GM12878 (cell line): ENCODE data around the gene EMP2. TPM values are rescaled to one million over a fixed set of nuclear protein-coding genes. Genes with fewer than 3 reads are reported as not detected.

ENCODE experiments used
- ATAC-seq: fragments of 200-7000 bp; cut with Tn5 transposase; 3 replicates; pipeline ENCODE4 v1.9.1; 2020; ENCODE audit warnings: mild to moderate bottlenecking, moderate library complexity
- BruUV-seq: library from RNA; stranded (reverse); fragments of 400-500 nt; replicated peaks from 2 replicates; lab custom pipeline; 2021; lab: Mats Ljungman, UMichigan
- CTCF ChIA-PET: fragments of 300-600 bp; sonication (Branson Sonifier 250); formaldehyde crosslinking; extraction: SDS; loops from one replicate; lab custom pipeline; 2021; ENCODE audit warnings: inconsistent platforms; lab: Yijun Ruan, JAX
- POLR2A ChIA-PET: fragments of 350-600 bp; formaldehyde crosslinking; extraction: SDS; loops from one replicate; lab custom pipeline; 2021; ENCODE audit warnings: inconsistent platforms; lab: Charles Lee
- RAD21 ChIA-PET: fragments of 300-600 bp; sonication (Branson Sonifier 250); formaldehyde crosslinking; loops from one replicate; lab custom pipeline; 2023; ENCODE audit warnings: antibody characterized with exemption; ENCODE audit not compliant: unreplicated experiment; lab: Charles Lee
- SMC1A ChIA-PET: fragments of 300-600 bp; sonication (Branson Sonifier 250); formaldehyde crosslinking; loops from one replicate; lab custom pipeline; 2023; ENCODE audit not compliant: unreplicated experiment, uncharacterized antibody; lab: Charles Lee
- DNase-seq: peaks from one replicate; pipeline ENCODE4 v3.0.0-alpha.2; 2011; ENCODE audit warnings: low read depth, low spot score
- FAIRE-seq: peaks from 3 replicates; lab custom pipeline; 2011; peaks lifted over from hg19 to GRCh38; lab: Jason Lieb, UNC
- H2AFZ ChIP-seq: 2 replicates; pipeline ENCODE4 v1.6.0; 2011; ENCODE audit warnings: low read depth, low read length, control low read depth; ENCODE audit not compliant: control insufficient read depth
- H3K27ac ChIP-seq: 2 replicates; pipeline ENCODE4 v1.5.1; 2011; ENCODE audit warnings: control low read depth; ENCODE audit not compliant: control insufficient read depth, insufficient read depth
- H3K27me3 ChIP-seq, 2 experiments: replicated peaks in 1 of 2; 2 replicates each; pipeline versions ENCODE4 v1.6.0 to v1.6.1; 2011; ENCODE audit warnings: low read length in 1 of 2; ENCODE audit not compliant: control insufficient read depth in 2 of 2, insufficient read depth in 2 of 2
- H3K36me3 ChIP-seq, 2 experiments: 2 replicates each; pipeline ENCODE4 v1.5.1; 2011; ENCODE audit warnings: low read length in 1 of 2; ENCODE audit not compliant: control insufficient read depth in 2 of 2, insufficient read depth in 2 of 2
- H3K4me1 ChIP-seq: 2 replicates; pipeline ENCODE4 v1.6.1; 2011; ENCODE audit warnings: mild to moderate bottlenecking, low read length, moderate library complexity, mixed read lengths; ENCODE audit not compliant: control insufficient read depth, insufficient read depth
- H3K4me2 ChIP-seq: 2 replicates; pipeline ENCODE4 v1.6.0; 2011; ENCODE audit warnings: control low read depth; ENCODE audit not compliant: control insufficient read depth, insufficient read depth
- H3K4me3 ChIP-seq: fragments of 200-600 bp; sonication (generic); 2 replicates; pipeline ENCODE4 v1.5.1; 2016
- H3K79me2 ChIP-seq: 2 replicates; pipeline ENCODE4 v1.6.0; 2011; ENCODE audit warnings: low read length; ENCODE audit not compliant: control insufficient read depth, insufficient read depth
- H3K9ac ChIP-seq: 2 replicates; pipeline ENCODE4 v1.8.0; 2011; ENCODE audit warnings: low read length, control low read depth, mixed read lengths; ENCODE audit not compliant: control insufficient read depth, insufficient read depth
- H3K9me3 ChIP-seq: replicated peaks from 3 replicates; pipeline ENCODE4 v1.5.1; 2011; ENCODE audit warnings: mild to moderate bottlenecking, low read length; ENCODE audit not compliant: control insufficient read depth, insufficient read depth
- H4K20me1 ChIP-seq: 2 replicates; pipeline ENCODE4 v1.6.0; 2011; ENCODE audit not compliant: control insufficient read depth, insufficient read depth
- CHD2 ChIP-seq: IDR thresholded peaks from 2 replicates; pipeline ENCODE4 v1.6.1; 2011; ENCODE audit warnings: low read depth, low read length, improper control_type of control experiment, borderline replicate concordance
- FOS ChIP-seq: IDR thresholded peaks from 3 replicates; pipeline ENCODE4 v1.6.1; 2011; ENCODE audit warnings: borderline replicate concordance; ENCODE audit not compliant: insufficient read length; ENCODE audit errors: extremely low read depth
- FOXM1 ChIP-seq: IDR thresholded peaks from 2 replicates; pipeline ENCODE4 v1.6.1; 2012; ENCODE audit warnings: low read depth, mild to moderate bottlenecking, inconsistent platforms, low read length, moderate library complexity
- HDAC6 ChIP-seq: fragments of 200-600 bp; sonication (generic); IDR thresholded peaks from one replicate; pipeline ENCODE4 v1.8.0; 2017; ENCODE audit warnings: antibody characterized with exemption; ENCODE audit not compliant: unreplicated experiment
- IRF3 ChIP-seq: fragments of 450-650 bp; IDR thresholded peaks from 2 replicates; pipeline ENCODE4 v1.6.1; 2014; ENCODE audit warnings: mild to moderate bottlenecking
- KDM1A ChIP-seq: fragments of 200-600 bp; sonication (generic); IDR thresholded peaks from 2 replicates; pipeline ENCODE4 v1.6.1; 2016; ENCODE audit warnings: borderline replicate concordance
- NKRF ChIP-seq: fragments of 450-650 bp; conservative IDR thresholded peaks from 2 replicates; pipeline ENCODE4 v1.6.1; 2017; ENCODE audit warnings: mild to moderate bottlenecking, moderate library complexity
- PKNOX1 ChIP-seq: fragments of 450-650 bp; IDR thresholded peaks from 2 replicates; pipeline ENCODE4 v1.6.1; 2016; ENCODE audit warnings: mild to moderate bottlenecking
- POLR2AphosphoS5 ChIP-seq: IDR thresholded peaks from 2 replicates; pipeline ENCODE4 v1.6.1; 2011; ENCODE audit warnings: mild to moderate bottlenecking, low read length, inconsistent platforms
- RCOR1 ChIP-seq: conservative IDR thresholded peaks from 2 replicates; pipeline ENCODE4 v1.6.1; 2012; ENCODE audit warnings: low read depth, low read length, improper control_type of control experiment
- ZBTB4 ChIP-seq: fragments of 450-650 bp; formaldehyde crosslinking; IDR thresholded peaks from 2 replicates; pipeline ENCODE4 v1.4.0; 2022; ENCODE audit warnings: mild to moderate bottlenecking, moderate library complexity
- WGBS: methylation state at CpG from one replicate; pipeline ENCODE4 v1.1.6; 2016; ENCODE audit warnings: low lambda C conversion rate; ENCODE audit not compliant: insufficient replicate concordance, insufficient coverage; ENCODE audit errors: missing lambda C conversion rate; 5-methylcytosine and 5-hydroxymethylcytosine counted together
- in situ Hi-C: fragments of 300-500 bp; cut with MboI; formaldehyde crosslinking; loops from 9 replicates; pipeline ENCODE4 v1.14.3; 2018; ENCODE audit warnings: mixed read lengths
- intact Hi-C: fragments of 100-400 bp; cut with micrococcal nuclease; formaldehyde crosslinking; loops from one replicate; pipeline ENCODE4 v1.14.2; 2022; ENCODE audit not compliant: unreplicated experiment
- polyA plus RNA-seq, 11 experiments: library from polyadenylated mRNA; depleted of rRNA in 4 of 11; unstranded in 6 of 11; stranded (reverse) in 5 of 11; fragments of >200 nt; fragmentation: Nextera tagmentation in 4 of 11; fragmentation: Illumina TruSeq in 1 of 11; extraction: Ambion mirVana in 4 of 11; extraction: Trizol in 1 of 11; gene quantifications; 1 replicate in 1 of 11; 2 replicates in 10 of 11; pipeline versions ENCODE4 v1.2.1 to v1.2.3, GENCODE V29; 2011 to 2016; ENCODE audit warnings: inconsistent platforms in 2 of 11, missing spikeins in 2 of 11, low read depth in 1 of 11
- total RNA-seq, 4 experiments: library from RNA; depleted of rRNA in 3 of 4; stranded (reverse); fragments of >200 nt in 3 of 4; fragmentation: Illumina TruSeq in 1 of 4; extraction: Trizol in 1 of 4; gene quantifications; 2 replicates each; pipeline versions ENCODE4 v1.2.1 to v1.2.3, GENCODE V29; 2013 to 2021

Gene EMP2
- total and polyA plus RNA-seq, 10 of the 15 experiments (the other 5 are each of a cell fraction or from before 2014, with no cell fraction given): 0.41 to 10.4 (median 3.8) TPM

GRCh38 chr16:10493276-10493675 lies 87.1 kb downstream of the EMP2 start:
- Histone ChIP-seq H3K4me2 (no peak overlapping the region), H3K4me3 (no peak overlapping the region), H3K36me3 (no peaks in the 10 kb centered on the region), H3K4me1 (no peaks in the 10 kb centered on the region), H3K79me2 (no peaks in the 10 kb centered on the region), H4K20me1 (no peaks in the 10 kb centered on the region), H2AFZ (no peak overlapping the region), H3K27me3 (no peaks in the 10 kb centered on the region), H3K9ac (no peak overlapping the region), H3K9me3 (peaks cover 3% of the 10 kb centered on the region; the same call in 2 of the 3 replicates), H3K27ac (no peak overlapping the region)
- intact Hi-C loops (no loop called here), in situ Hi-C loops (no loop called here)
- FAIRE-seq: no peak
- no peak for DNase-seq
- POLR2A ChIA-PET: no interaction called here
- RAD21 ChIA-PET: interaction anchor here (1.0 to 1.1 kb wide), 2 partner anchors 196 to 236 kb away, joined by 3 read pairs; no protein-coding TSS in a partner anchor
- WGBS: 68% methylated on average over 8 of the region's 8 CpGs
- CTCF ChIA-PET: interaction anchor here (0.6 to 1.9 kb wide), 3 partner anchors 17 to 239 kb away, joined by 3 to 6 read pairs (median 4); no protein-coding TSS in a partner anchor
- TF ChIP-seq NKRF (no peak), CHD2 (no peak), PKNOX1 (no peak), FOS (no peak), ZBTB4 (CRISPR knock-in tag) (no peak), RCOR1 (no peak), POLR2AphosphoS5 (no peak), FOXM1 (no peak), HDAC6 (no peak), IRF3 (no peak), KDM1A (no peak)
- no peak for ATAC-seq
- no TSS peak for BruUV-seq
- SMC1A ChIA-PET: interaction anchor here (1.0 to 3.4 kb wide), 6 partner anchors 11 to 236 kb away, joined by 3 to 9 read pairs (median 4); no protein-coding TSS in a partner anchor
